Motor neuron (in vitro differentiated cells): ENCODE results near the gene P2RY2. TPM values are rescaled to one million over a fixed set of nuclear protein-coding genes. Genes with fewer than 3 reads are reported as not detected.

ENCODE experiments used
- ATAC-seq, 8 experiments: fragments of 200-7000 bp; cut with Tn5 transposase; replicated peaks in 6 of 8; 2 replicates each; pipeline ENCODE4 v1.8.0; 2021; ENCODE audit warnings: mild to moderate bottlenecking in 8 of 8, moderate library complexity in 8 of 8
- H3K27ac ChIP-seq, 2 donors: fragments of 250-450 bp; sonication (Bioruptor Pico); 2 replicates each; pipeline ENCODE4 v1.9.0; 2021; ENCODE audit warnings: antibody characterized with exemption in 2 of 2, mild to moderate bottlenecking in 2 of 2, moderate library complexity in 1 of 2
- H3K4me1 ChIP-seq, 2 donors: fragments of 250-450 bp; sonication (Bioruptor Pico); replicated peaks in 1 of 2; 2 replicates each; pipeline ENCODE4 v1.6.1; 2021; ENCODE audit warnings: antibody characterized with exemption in 2 of 2, mild to moderate bottlenecking in 2 of 2, moderate library complexity in 1 of 2
- H3K4me3 ChIP-seq, 5 donors: fragments of 250-450 bp; sonication (Bioruptor Pico); 2 replicates each; pipeline ENCODE4 v1.9.0; 2021; ENCODE audit warnings: antibody characterized with exemption in 5 of 5, mild to moderate bottlenecking in 5 of 5, moderate library complexity in 4 of 5
- WGBS, 10 experiments: fragments of 450-650 bp; shearing (Covaris generic); methylation state at CpG; one replicate each; pipeline ENCODE4 v1.0.0; 2022; 5-methylcytosine and 5-hydroxymethylcytosine counted together
- in situ Hi-C, 9 experiments: fragments of 400-800 bp; cut with MboI; loops; one replicate each; pipeline ENCODE4 v1.15.0; 2021; ENCODE audit warnings: low sequenced_read_pairs in 9 of 9, low pct_unique_long_range_greater_than_20kb in 2 of 9; ENCODE audit not compliant: unreplicated experiment in 9 of 9
- total RNA-seq, 8 experiments: library from RNA; unstranded; fragments of 300-600 nt; gene quantifications; 2 replicates each; pipeline versions ENCODE4 v1.2.3 to v1.2.4, GENCODE V29; 2022

Gene P2RY2
- total RNA-seq, 8 experiments from 2014 or later = 0.05 to 3.6 (median 0.14) TPM; not detected in 1

DNA sequence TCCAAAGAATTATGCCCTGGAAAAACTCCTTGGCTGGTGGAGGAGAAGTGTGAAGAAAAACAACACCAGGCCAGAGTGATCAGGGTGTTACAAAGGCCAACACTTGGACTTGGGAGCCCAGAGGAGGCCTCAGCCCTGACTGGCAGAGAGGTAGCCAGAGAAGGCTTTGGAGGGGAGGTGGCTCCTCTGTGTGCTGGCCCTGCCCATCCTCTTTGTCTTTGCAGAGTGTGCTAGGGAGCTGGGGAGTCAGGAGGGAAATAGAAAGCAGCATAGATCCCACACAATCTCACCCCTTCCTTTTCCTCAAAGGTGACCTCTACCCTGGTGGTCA is 42.0 kb downstream of the P2RY2 start:
- peak in 1 of 8 experiments; percentile 17 for ATAC-seq
- peaks cover 3 to 12% of the 10 kb centered on the region in 2 donors for H3K4me1 ChIP-seq
- H3K27ac ChIP-seq = no peak overlapping the region
- in situ Hi-C loops = no loop called here
- no peak overlapping the region for H3K4me3 ChIP-seq

DNA sequence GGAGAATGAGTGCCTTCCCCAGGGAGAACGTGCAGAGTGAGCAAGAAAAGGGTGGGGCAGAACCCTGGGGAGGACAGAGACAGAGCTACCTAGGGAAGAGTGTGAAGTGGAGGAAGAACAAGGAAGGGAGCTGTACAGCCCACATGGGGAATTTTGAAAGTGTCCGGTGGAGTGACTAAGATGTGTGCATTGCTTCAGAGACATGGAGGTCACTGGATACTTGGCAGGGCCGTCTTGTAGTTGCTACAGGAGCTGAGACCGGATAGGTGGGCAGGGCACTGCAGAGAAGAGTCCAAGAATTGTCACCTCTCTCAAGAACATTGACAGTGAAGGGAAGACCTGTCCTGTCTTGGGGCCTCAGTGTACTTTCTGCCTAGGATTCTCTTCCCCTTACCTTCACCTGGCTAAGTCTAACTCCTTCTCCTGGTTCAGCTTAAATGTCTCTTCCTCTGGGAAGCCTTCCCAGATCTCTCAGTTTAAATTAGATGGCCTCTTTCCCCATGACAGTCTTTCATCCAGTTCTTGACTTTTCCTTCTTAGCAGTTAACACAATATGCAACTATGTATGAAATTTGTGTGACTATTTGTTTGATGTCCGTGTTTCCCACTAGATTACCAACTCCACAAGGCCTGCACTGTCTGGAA is 44.9 kb downstream of the P2RY2 start:
- in situ Hi-C loops = no loop called here
- Histone ChIP-seq H3K4me1 (peaks cover under 1 to 5% of the 10 kb centered on the region in 2 donors), H3K4me3 (no peak overlapping the region), H3K27ac (no peak overlapping the region)
- no peak for ATAC-seq
- 23 to 66% (median 42%) methylated on average over 1 to 4 of the region's 5 CpGs for WGBS, 10 experiments

DNA sequence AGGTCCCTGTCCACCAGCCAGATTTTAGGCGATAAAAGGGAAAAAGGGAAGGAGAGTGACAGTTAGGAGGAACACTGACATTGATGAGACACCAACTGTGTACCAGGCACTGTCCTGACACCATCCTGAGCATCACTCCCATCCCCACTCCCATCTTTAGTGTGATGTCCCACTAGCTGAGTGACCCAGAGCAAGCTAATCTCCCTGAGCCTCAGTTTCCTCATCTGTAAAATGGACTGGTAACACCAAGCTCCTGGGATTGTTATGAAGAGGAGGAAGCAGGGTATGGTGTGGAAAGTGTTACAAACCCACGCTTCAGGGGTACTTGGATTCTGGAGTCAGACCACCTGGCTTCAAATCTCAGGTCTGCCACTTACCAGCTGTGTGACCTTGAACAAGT is 45.6 kb downstream of the P2RY2 start:
- no peaks in the 10 kb centered on the region for H3K4me1 ChIP-seq
- no peak for ATAC-seq
- no peak overlapping the region for H3K27ac ChIP-seq
- 40 to 100% (median 86%) methylated on average over 1 to 2 of the region's 2 CpGs; no CpG with 5 or more reads in 4 of the 10 experiments for WGBS, 10 experiments
- no peak overlapping the region for H3K4me3 ChIP-seq
- in situ Hi-C loops = no loop called here

DNA sequence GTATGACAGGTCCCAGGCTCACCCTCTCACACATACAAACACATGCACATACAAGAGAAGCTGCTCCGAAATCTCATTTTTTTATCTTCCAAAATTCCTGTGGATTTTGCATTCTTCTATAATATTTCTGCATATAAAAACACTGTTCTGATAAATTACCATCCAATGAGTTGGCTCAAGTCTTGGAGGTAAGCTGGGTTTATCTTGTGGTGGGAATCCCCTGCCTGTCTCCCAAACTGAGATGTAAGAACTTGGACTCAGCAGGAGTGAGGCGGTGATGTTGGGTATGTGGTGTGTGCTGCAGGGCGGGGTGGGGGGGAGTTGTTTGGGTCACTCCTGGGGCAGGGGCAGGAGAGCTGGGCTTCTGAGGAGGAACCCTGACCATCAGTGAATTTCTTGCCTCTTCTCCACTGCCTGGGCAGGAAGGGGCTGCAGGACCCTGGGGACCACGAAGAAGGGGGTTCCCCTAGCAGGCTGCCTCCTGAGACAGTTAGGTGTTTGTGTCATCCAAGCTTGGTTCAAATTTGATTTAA is 47.3 kb downstream of the P2RY2 start:
- H3K27ac ChIP-seq = no peak overlapping the region
- in situ Hi-C loops = no loop called here
- WGBS, 10 experiments = 0 to 100% (median 75%) methylated on average over 1 to 2 of the region's 4 CpGs; no CpG with 5 or more reads in 4 of the 10 experiments
- no peak overlapping the region for H3K4me3 ChIP-seq
- no peak for ATAC-seq
- H3K4me1 ChIP-seq = no peaks in the 10 kb centered on the region

DNA sequence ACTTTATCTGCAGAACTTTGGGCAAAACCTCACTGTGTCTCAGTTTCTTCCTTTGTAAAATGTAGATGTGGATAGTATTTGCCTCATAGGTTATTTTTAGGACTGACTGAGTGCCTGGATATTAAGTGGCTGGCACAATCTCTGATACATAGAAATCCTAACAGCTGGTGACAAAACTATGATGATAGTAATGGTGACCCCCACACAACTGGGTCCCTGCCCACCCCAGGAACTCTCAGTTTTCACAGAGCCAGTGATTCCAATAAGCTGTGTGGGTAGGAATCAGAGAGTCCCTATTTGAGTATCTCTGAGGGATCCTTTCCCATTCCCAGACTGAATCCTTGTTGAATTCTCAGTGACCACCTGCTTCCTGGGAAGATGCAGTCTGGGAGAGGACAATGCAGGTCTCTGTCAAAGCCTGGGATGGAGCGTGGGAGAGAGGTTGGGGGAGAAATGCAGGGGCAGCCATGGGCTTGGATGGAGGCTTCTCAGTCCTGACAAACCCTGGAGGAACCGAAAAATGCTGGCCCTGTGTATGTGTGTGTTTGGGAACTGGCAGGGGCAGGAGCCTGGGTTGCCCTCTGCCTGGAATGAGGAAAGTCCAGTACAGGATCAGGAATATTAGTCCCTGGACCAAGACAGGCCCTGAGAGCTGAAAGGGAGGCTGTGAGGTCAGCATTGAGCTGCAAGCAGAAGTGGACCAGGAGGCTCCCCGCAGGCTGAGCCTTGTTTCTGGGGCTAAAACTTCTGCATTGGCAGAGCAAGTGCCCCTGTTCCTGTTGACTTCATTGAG is 48.0 kb downstream of the P2RY2 start:
- no peak for ATAC-seq
- Histone ChIP-seq H3K4me3 (no peak overlapping the region), H3K27ac (no peak overlapping the region), H3K4me1 (no peaks in the 10 kb centered on the region)
- WGBS, 10 experiments = 33 to 86% (median 73%) methylated on average over 1 to 3 of the region's 3 CpGs; no CpG with 5 or more reads in 3 of the 10 experiments
- in situ Hi-C loops = no loop called here

DNA sequence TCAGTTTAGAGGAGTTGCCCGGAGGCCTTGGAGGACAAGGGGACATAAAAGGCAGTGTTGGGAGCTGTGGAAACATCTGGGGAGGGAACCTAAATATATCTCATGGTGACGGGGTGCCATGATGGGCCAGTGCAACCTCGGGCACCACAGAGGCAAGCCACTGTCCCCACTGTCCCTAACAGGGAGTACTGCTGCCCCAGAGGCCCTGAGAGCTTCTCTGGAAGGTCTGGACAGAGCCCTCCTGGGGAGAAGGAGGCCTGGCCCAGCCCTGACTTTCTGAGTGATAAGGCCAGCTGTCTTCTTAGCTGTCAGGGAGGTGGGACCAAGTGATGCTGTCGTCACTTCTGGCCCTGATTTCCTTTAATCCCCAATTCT is 48.6 kb downstream of the P2RY2 start:
- in situ Hi-C loops = no loop called here
- no peak overlapping the region for H3K4me3 ChIP-seq
- no peak overlapping the region for H3K27ac ChIP-seq
- H3K4me1 ChIP-seq = no peaks in the 10 kb centered on the region
- ATAC-seq = no peak
- 67 to 100% (median 79%) methylated on average over 1 to 3 of the region's 4 CpGs; no CpG with 5 or more reads in 3 of the 10 experiments for WGBS, 10 experiments

DNA sequence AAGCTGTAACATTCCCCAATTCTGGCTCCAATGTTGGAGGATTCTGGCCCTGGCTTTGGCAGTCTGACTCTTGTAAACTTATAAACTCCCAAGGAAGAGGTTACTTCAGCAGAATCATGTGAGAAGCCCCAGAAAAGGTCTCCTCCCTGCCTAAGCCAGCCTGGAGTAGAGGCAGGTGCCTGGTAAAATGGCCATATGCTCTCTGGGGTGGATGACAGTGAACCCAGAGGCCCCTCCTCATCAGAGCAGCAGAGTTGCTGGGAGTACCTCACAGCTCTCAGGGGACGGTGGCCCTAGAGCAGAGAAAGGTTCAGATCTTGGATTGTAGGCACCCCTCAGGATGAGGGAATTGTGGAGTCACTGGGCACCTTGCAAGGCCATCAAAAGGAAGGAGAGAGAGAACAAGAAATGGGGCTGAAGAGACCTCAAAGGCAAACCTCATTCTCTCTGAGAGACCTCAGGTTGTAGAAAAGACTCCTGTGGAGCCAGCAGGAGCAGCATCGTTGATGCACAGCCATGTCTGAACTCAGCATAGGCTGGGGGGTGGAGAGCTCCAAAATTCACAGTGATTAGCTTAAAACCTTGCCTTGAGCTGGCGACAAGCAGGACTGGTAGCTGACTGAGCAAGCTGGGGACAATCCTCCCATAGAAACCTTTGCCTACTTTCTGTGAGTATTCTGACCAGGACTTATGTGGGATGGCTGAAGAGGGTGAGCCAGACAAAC is 49.2 kb downstream of the P2RY2 start:
- H3K4me1 ChIP-seq = no peaks in the 10 kb centered on the region
- in situ Hi-C loops = no loop called here
- no peak for ATAC-seq
- WGBS, 10 experiments = 0 to 50% (median 36%) methylated on average over 1 to 2 of the region's 3 CpGs; no CpG with 5 or more reads in 4 of the 10 experiments
- H3K4me3 ChIP-seq = no peak overlapping the region
- no peak overlapping the region for H3K27ac ChIP-seq

GRCh38 chr11:73267906-73268540 is 49.9 kb downstream of the P2RY2 start:
- no peak overlapping the region for H3K4me3 ChIP-seq
- in situ Hi-C loops = no loop called here
- no peak overlapping the region for H3K27ac ChIP-seq
- no peak for ATAC-seq
- H3K4me1 ChIP-seq = no peaks in the 10 kb centered on the region
- WGBS, 10 experiments = 20 to 91% (median 70%) methylated on average over 3 to 8 of the region's 8 CpGs; no CpG with 5 or more reads in 3 of the 10 experiments

- WGBS, 10 experiments = 20 to 100% (median 73%) methylated on average over 1 to 5 of the region's 8 CpGs; no CpG with 5 or more reads in 4 of the 10 experiments
- in situ Hi-C loops = no loop called here
- Histone ChIP-seq H3K27ac (no peak overlapping the region), H3K4me3 (no peak overlapping the region), H3K4me1 (peaks cover 0 to 2% of the 10 kb centered on the region in 2 donors)
- peak in 2 of 8 experiments; percentile 8 to 12 for ATAC-seq
Measured at GRCh38 chr11:73268671-73269271, 50.7 kb downstream of the P2RY2 start.

DNA sequence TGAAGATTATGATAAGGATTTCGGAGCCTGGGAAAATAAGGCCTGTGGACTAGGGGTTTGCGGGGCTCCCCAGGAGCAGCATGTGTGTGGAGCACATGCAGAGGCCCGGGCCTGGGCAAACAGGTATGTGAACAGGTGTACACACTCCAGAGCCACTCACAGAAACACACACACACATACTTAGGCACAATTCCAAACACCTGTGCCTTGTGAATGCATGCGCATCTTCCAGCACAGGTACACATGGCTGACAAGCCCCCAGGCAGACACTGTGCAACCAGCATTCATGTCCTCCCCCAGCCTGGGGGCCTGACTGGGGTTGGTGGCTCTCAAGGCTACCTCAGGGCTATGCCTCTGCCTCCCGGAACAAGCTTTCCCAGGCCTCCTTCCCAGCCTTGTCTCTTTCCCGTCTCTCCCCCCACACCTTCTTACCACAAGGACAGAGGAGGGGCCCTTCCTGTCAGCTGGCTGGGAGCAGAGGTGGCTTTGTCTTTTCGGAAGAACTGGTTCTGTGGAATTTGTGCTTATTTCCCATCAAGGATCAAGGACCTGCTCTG is 51.5 kb downstream of the P2RY2 start:
- 30 to 80% (median 64%) methylated on average over 1 to 3 of the region's 7 CpGs; no CpG with 5 or more reads in 6 of the 10 experiments for WGBS, 10 experiments
- Histone ChIP-seq H3K4me1 (peaks cover 0 to 2% of the 10 kb centered on the region in 2 donors), H3K4me3 (no peak overlapping the region), H3K27ac (no peak overlapping the region)
- ATAC-seq = peak in 2 of 8 experiments; percentile 3 to 29
- in situ Hi-C loops = no loop called here

- ATAC-seq = peak in 3 of 8 experiments; percentile 12 to 24 (median 12)
- peaks cover 0 to 2% of the 10 kb centered on the region in 2 donors for H3K4me1 ChIP-seq
- no CpG with 5 or more reads among the region's 7 CpGs for WGBS, 10 experiments
- in situ Hi-C loops = no loop called here
- H3K4me3 ChIP-seq = no peak overlapping the region
- H3K27ac ChIP-seq = no peak overlapping the region
Measured at GRCh38 chr11:73270016-73270854, 52.2 kb downstream of the P2RY2 start.
